Activated CD4-positive, alpha-beta memory T cell treated with anti-CD3 and anti-CD28 coated beads for 36 hours (primary cell): Measurements from ENCODE around the gene PTPRR. TPM values are rescaled to one million over a fixed set of nuclear protein-coding genes. Genes with fewer than 3 reads are reported as not detected.

Source experiments
- CTCF ChIA-PET: fragments of 350-600 bp; sonication (Branson Sonifier 250); formaldehyde crosslinking; loops from one replicate; lab custom pipeline; 2021; ENCODE audit warnings: antibody characterized with exemption, inconsistent platforms; lab: Charles Lee
- POLR2A ChIA-PET: fragments of 350-600 bp; sonication (Branson Sonifier 250); formaldehyde crosslinking; loops from one replicate; lab custom pipeline; 2021; ENCODE audit warnings: antibody characterized with exemption; lab: Charles Lee
- DNase-seq: peaks from one replicate; pipeline ENCODE4 v3.0.0-alpha.2; 2020
- H3K27ac Mint-ChIP-seq: one replicate; pipeline ENCODE4 v1.8.0; 2021; ENCODE audit warnings: mixed read lengths
- H3K27me3 Mint-ChIP-seq: one replicate; pipeline ENCODE4 v1.8.0; 2021; ENCODE audit warnings: mixed read lengths
- H3K36me3 Mint-ChIP-seq: one replicate; pipeline ENCODE4 v1.8.0; 2021; ENCODE audit warnings: mixed read lengths
- H3K4me1 Mint-ChIP-seq: one replicate; pipeline ENCODE4 v1.8.0; 2021; ENCODE audit warnings: low read depth, mixed read lengths
- H3K4me3 Mint-ChIP-seq: one replicate; pipeline ENCODE4 v1.8.0; 2021; ENCODE audit warnings: mild to moderate bottlenecking, mixed read lengths
- H3K9me3 Mint-ChIP-seq: one replicate; pipeline ENCODE4 v1.8.0; 2021; ENCODE audit warnings: mixed read lengths
- intact Hi-C: fragments of 100-400 bp; cut with micrococcal nuclease; formaldehyde crosslinking; loops from one replicate; pipeline ENCODE4 v1.15.1; 2023
- total RNA-seq, 2 experiments: library from RNA; stranded (reverse); gene quantifications; one replicate each; pipeline ENCODE4 v1.2.3, GENCODE V29; 2021

The PTPRR gene
- total RNA-seq, 2 experiments from 2014 or later = not detected

GRCh38 chr12:70691018-70691672, 229.4 kb downstream of the PTPRR start:
- intact Hi-C loops = no loop called here
- H3K27ac Mint-ChIP-seq = no peak overlapping the region
- POLR2A ChIA-PET = no interaction called here
- no peaks in the 10 kb centered on the region for H3K36me3 Mint-ChIP-seq
- no peak for DNase-seq
- no peak overlapping the region for H3K4me3 Mint-ChIP-seq
- H3K4me1 Mint-ChIP-seq = no peaks in the 10 kb centered on the region
- CTCF ChIA-PET = no interaction called here
- no peaks in the 10 kb centered on the region for H3K9me3 Mint-ChIP-seq
- no peaks in the 10 kb centered on the region for H3K27me3 Mint-ChIP-seq

GRCh38 chr12:70686907-70687306, 233.6 kb downstream of the PTPRR start:
- CTCF ChIA-PET = no interaction called here

GRCh38 chr12:70686299-70686698, 234.2 kb downstream of the PTPRR start:
- CTCF ChIA-PET = no interaction called here
- no peak overlapping the region for H3K4me3 Mint-ChIP-seq

More at GRCh38 chr12:70686907-70687306, 233.6 kb downstream of the PTPRR start:
- DNase-seq = no peak
- H3K4me1 Mint-ChIP-seq = no peaks in the 10 kb centered on the region
- H3K27ac Mint-ChIP-seq = no peak overlapping the region
- no peaks in the 10 kb centered on the region for H3K9me3 Mint-ChIP-seq
- POLR2A ChIA-PET = interaction anchor here (0.6 kb wide), 1 partner anchor 495 kb away, joined by 3 read pairs; no protein-coding TSS in a partner anchor
- H3K36me3 Mint-ChIP-seq = no peaks in the 10 kb centered on the region
- no peak overlapping the region for H3K4me3 Mint-ChIP-seq
- intact Hi-C loops = no loop called here
- H3K27me3 Mint-ChIP-seq = peaks cover 4% of the 10 kb centered on the region

GRCh38 chr12:70683976-70684375, 236.6 kb downstream of the PTPRR start:
- Mint-ChIP-seq H3K27me3 (peaks cover 6% of the 10 kb centered on the region), H3K9me3 (no peaks in the 10 kb centered on the region), H3K4me1 (no peaks in the 10 kb centered on the region), H3K27ac (no peak overlapping the region), H3K36me3 (no peaks in the 10 kb centered on the region), H3K4me3 (no peak overlapping the region)
- DNase-seq = no peak
- ChIA-PET CTCF (no interaction called here), POLR2A (no interaction called here)
- intact Hi-C loops = no loop called here

More at GRCh38 chr12:70686299-70686698, 234.2 kb downstream of the PTPRR start:
- Mint-ChIP-seq H3K36me3 (no peaks in the 10 kb centered on the region), H3K27ac (no peak overlapping the region), H3K9me3 (no peaks in the 10 kb centered on the region), H3K4me1 (no peaks in the 10 kb centered on the region), H3K27me3 (peaks cover 4% of the 10 kb centered on the region)
- POLR2A ChIA-PET = no interaction called here
- DNase-seq = no peak
- intact Hi-C loops = no loop called here

- H3K27me3 Mint-ChIP-seq = peaks cover 2% of the 10 kb centered on the region
- H3K27ac Mint-ChIP-seq = no peak overlapping the region
- POLR2A ChIA-PET = no interaction called here
- H3K36me3 Mint-ChIP-seq = no peaks in the 10 kb centered on the region
- DNase-seq = no peak
- intact Hi-C loops = no loop called here
- CTCF ChIA-PET = no interaction called here
- peaks cover 4% of the 10 kb centered on the region for H3K9me3 Mint-ChIP-seq
- no peaks in the 10 kb centered on the region for H3K4me1 Mint-ChIP-seq
- H3K4me3 Mint-ChIP-seq = no peak overlapping the region
Observed at GRCh38 chr12:70671698-70672097, 248.8 kb downstream of the PTPRR start.

GRCh38 chr12:70670948-70671347, 249.6 kb downstream of the PTPRR start:
- Mint-ChIP-seq H3K4me1 (no peaks in the 10 kb centered on the region), H3K27me3 (peaks cover 2% of the 10 kb centered on the region), H3K27ac (no peak overlapping the region), H3K36me3 (no peaks in the 10 kb centered on the region), H3K4me3 (no peak overlapping the region), H3K9me3 (peaks cover 3% of the 10 kb centered on the region)
- DNase-seq = no peak
- ChIA-PET POLR2A (no interaction called here), CTCF (no interaction called here)
- intact Hi-C loops = no loop called here

GRCh38 chr12:70667253-70667652, 253.3 kb downstream of the PTPRR start:
- no peak for DNase-seq
- intact Hi-C loops = no loop called here
- H3K27ac Mint-ChIP-seq = no peak overlapping the region
- H3K4me1 Mint-ChIP-seq = no peaks in the 10 kb centered on the region
- ChIA-PET POLR2A (no interaction called here), CTCF (no interaction called here)
- peaks cover 2% of the 10 kb centered on the region for H3K27me3 Mint-ChIP-seq
- no peaks in the 10 kb centered on the region for H3K9me3 Mint-ChIP-seq
- no peak overlapping the region for H3K4me3 Mint-ChIP-seq
- no peaks in the 10 kb centered on the region for H3K36me3 Mint-ChIP-seq

GRCh38 chr12:70666364-70666763, 254.2 kb downstream of the PTPRR start:
- no peak overlapping the region for H3K4me3 Mint-ChIP-seq
- ChIA-PET CTCF (no interaction called here), POLR2A (no interaction called here)
- intact Hi-C loops = no loop called here
- H3K4me1 Mint-ChIP-seq = peaks cover 4% of the 10 kb centered on the region
- H3K27me3 Mint-ChIP-seq = peaks cover 2% of the 10 kb centered on the region
- no peaks in the 10 kb centered on the region for H3K9me3 Mint-ChIP-seq
- H3K27ac Mint-ChIP-seq = no peak overlapping the region
- DNase-seq = no peak
- H3K36me3 Mint-ChIP-seq = no peaks in the 10 kb centered on the region

- intact Hi-C loops = no loop called here
Observed at GRCh38 chr12:70664465-70664881, 256.1 kb downstream of the PTPRR start.

GRCh38 chr12:70663838-70664237, 256.7 kb downstream of the PTPRR start:
- intact Hi-C loops = no loop called here
- Mint-ChIP-seq H3K9me3 (no peaks in the 10 kb centered on the region), H3K4me3 (no peak overlapping the region), H3K4me1 (peaks cover 4% of the 10 kb centered on the region), H3K36me3 (no peaks in the 10 kb centered on the region), H3K27me3 (no peaks in the 10 kb centered on the region), H3K27ac (no peak overlapping the region)
- no peak for DNase-seq
- POLR2A ChIA-PET = no interaction called here
- CTCF ChIA-PET = no interaction called here

More at GRCh38 chr12:70664465-70664881, 256.1 kb downstream of the PTPRR start:
- DNase-seq = no peak
- ChIA-PET POLR2A (no interaction called here), CTCF (no interaction called here)
- Mint-ChIP-seq H3K4me3 (no peak overlapping the region), H3K27me3 (no peaks in the 10 kb centered on the region), H3K36me3 (no peaks in the 10 kb centered on the region), H3K27ac (no peak overlapping the region), H3K4me1 (peaks cover 4% of the 10 kb centered on the region), H3K9me3 (no peaks in the 10 kb centered on the region)

GRCh38 chr12:70661466-70662161, 258.9 kb downstream of the PTPRR start:
- H3K4me3 Mint-ChIP-seq = no peak overlapping the region
- DNase-seq = no peak
- ChIA-PET POLR2A (no interaction called here), CTCF (no interaction called here)
- H3K4me1 Mint-ChIP-seq = peaks cover 4% of the 10 kb centered on the region
- no peaks in the 10 kb centered on the region for H3K36me3 Mint-ChIP-seq
- no peak overlapping the region for H3K27ac Mint-ChIP-seq
- no peaks in the 10 kb centered on the region for H3K27me3 Mint-ChIP-seq
- H3K9me3 Mint-ChIP-seq = no peaks in the 10 kb centered on the region
- intact Hi-C loops = no loop called here

GRCh38 chr12:70660620-70661219, 259.8 kb downstream of the PTPRR start:
- CTCF ChIA-PET = no interaction called here
- H3K4me1 Mint-ChIP-seq = peaks cover 4% of the 10 kb centered on the region
- H3K27ac Mint-ChIP-seq = no peak overlapping the region
- no peak for DNase-seq
- H3K9me3 Mint-ChIP-seq = no peaks in the 10 kb centered on the region
- no peaks in the 10 kb centered on the region for H3K27me3 Mint-ChIP-seq
- intact Hi-C loops = no loop called here
- no peak overlapping the region for H3K4me3 Mint-ChIP-seq
- POLR2A ChIA-PET = no interaction called here
- no peaks in the 10 kb centered on the region for H3K36me3 Mint-ChIP-seq
